ENCODE data around the gene GALNT18. TPM values are rescaled to one million over a fixed set of nuclear protein-coding genes. Genes with fewer than 3 reads are reported as not detected.

GALNT18 gene
- total RNA-seq, 1 donor from 2014 or later, result 76.9 TPM

DNA sequence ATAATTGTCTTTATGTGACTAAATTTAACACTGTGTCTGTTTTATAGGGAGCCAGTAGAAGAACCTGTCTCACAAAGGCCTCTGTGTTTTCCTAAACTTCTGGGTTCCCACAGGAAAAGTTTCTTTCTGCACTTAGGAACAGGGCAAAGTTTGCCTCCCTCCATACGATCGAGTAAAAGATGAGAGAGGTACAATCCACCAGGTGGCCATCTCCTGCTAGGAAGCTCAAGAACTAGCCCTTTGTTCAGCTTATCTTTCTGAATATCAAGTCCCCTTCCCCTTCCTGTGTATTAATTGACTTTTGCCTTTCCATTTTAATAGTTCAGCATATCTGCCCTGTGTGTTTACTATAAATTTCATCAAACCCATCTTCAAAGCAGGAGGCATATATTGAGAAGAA is 286.8 kb downstream of the GALNT18 start:
- TF ChIP-seq, protein P1, sequence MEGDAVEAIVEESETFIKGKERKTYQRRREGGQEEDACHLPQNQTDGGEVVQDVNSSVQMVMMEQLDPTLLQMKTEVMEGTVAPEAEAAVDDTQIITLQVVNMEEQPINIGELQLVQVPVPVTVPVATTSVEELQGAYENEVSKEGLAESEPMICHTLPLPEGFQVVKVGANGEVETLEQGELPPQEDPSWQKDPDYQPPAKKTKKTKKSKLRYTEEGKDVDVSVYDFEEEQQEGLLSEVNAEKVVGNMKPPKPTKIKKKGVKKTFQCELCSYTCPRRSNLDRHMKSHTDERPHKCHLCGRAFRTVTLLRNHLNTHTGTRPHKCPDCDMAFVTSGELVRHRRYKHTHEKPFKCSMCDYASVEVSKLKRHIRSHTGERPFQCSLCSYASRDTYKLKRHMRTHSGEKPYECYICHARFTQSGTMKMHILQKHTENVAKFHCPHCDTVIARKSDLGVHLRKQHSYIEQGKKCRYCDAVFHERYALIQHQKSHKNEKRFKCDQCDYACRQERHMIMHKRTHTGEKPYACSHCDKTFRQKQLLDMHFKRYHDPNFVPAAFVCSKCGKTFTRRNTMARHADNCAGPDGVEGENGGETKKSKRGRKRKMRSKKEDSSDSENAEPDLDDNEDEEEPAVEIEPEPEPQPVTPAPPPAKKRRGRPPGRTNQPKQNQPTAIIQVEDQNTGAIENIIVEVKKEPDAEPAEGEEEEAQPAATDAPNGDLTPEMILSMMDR (IDR thresholded peaks at IDR 0.05; ENCODE audit: partially characterized antibody, unreplicated experiment), result no peak
- no peaks in the 10 kb centered on the region for H3K9me3 Mint-ChIP-seq (ENCODE audit: unreplicated experiment)
- H3K27ac Mint-ChIP-seq (ENCODE audit: unreplicated experiment), result no peak overlapping the region
- H3K4me3 Mint-ChIP-seq (ENCODE audit: unreplicated experiment), result no peak overlapping the region
- H3K4me1 Mint-ChIP-seq (ENCODE audit: low read depth, unreplicated experiment), result no peaks in the 10 kb centered on the region
- peaks cover 3% of the 10 kb centered on the region for H3K27me3 Mint-ChIP-seq (ENCODE audit: unreplicated experiment)
- no peak for DNase-seq
- H3K36me3 Mint-ChIP-seq (ENCODE audit: unreplicated experiment), result peaks cover 18% of the 10 kb centered on the region

DNA sequence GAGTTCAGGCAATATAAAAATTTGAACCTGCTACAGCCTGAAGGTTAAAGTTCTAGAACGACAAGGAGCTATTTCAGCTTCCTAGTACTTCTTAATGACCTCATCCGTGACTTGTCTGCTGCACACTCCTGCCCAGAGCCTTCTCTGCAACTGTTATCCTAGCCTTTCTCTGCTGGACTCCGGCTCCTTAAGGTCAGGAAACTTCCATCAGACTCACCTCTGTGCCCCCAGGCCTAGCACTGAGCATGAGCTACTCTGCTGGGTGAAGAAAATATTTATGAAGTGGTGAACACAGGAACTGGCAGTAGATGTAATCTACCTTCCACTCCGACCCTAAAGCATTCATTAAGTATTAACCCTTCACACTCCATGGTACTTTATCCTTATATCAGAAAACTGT is 287.2 kb downstream of the GALNT18 start:
- H3K4me1 Mint-ChIP-seq (ENCODE audit: low read depth, unreplicated experiment), result no peaks in the 10 kb centered on the region
- peaks cover 3% of the 10 kb centered on the region for H3K27me3 Mint-ChIP-seq (ENCODE audit: unreplicated experiment)
- no peak overlapping the region for H3K4me3 Mint-ChIP-seq (ENCODE audit: unreplicated experiment)
- TF ChIP-seq, protein P1 (IDR thresholded peaks at IDR 0.05; ENCODE audit: partially characterized antibody, unreplicated experiment), result no peak
- no peak for DNase-seq
- H3K9me3 Mint-ChIP-seq (ENCODE audit: unreplicated experiment), result no peaks in the 10 kb centered on the region
- peaks cover 18% of the 10 kb centered on the region for H3K36me3 Mint-ChIP-seq (ENCODE audit: unreplicated experiment)
- H3K27ac Mint-ChIP-seq (ENCODE audit: unreplicated experiment), result no peak overlapping the region

- Mint-ChIP-seq H3K27me3 (ENCODE audit: unreplicated experiment) (peaks cover 3% of the 10 kb centered on the region), H3K4me3 (ENCODE audit: unreplicated experiment) (no peak overlapping the region), H3K4me1 (ENCODE audit: low read depth, unreplicated experiment) (no peaks in the 10 kb centered on the region), H3K36me3 (ENCODE audit: unreplicated experiment) (peaks cover 14% of the 10 kb centered on the region), H3K9me3 (ENCODE audit: unreplicated experiment) (no peaks in the 10 kb centered on the region), H3K27ac (ENCODE audit: unreplicated experiment) (no peak overlapping the region)
- no peak for DNase-seq
- TF ChIP-seq, protein P1 (IDR thresholded peaks at IDR 0.05; ENCODE audit: partially characterized antibody, unreplicated experiment), result no peak
These were observed 289.6 kb downstream of the GALNT18 start for GRCh38 chr11:11332141-11332710.

DNA sequence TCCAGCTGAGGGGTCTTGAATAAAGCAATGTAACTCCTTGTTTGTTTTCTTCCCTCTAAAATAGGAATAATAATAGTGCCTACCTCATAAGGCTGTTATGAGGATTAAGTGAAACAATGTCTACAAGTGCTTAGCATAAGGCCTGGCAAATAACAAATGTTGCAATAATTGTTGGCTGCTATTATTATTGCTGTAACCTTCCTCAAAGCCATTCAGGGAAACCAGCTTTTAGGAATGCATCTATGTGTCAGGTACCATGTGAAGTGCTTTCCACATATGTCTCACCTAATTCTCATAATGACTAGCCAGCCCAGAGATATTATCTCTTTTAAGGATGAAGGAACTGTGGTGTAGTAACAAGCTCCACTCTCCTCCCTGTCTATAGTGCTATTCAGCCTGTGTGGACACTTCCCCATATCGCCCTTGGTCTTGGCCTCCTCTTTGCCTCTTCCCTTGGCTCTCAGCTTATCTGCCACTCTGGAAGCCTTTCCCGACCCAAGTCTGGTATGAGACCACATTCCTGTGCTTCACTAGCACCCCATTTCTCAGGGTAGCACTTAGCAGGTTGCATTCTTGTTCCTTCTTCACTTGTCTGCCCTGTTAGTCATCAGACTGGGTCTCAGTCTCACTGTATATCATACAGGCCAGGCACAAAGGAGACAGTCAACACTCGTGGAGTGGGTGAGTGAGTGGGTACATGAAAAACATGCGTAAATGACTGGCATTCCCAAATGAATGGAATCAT is 292.6 kb downstream of the GALNT18 start:
- H3K36me3 Mint-ChIP-seq (ENCODE audit: unreplicated experiment), result peaks cover 19% of the 10 kb centered on the region
- no peak overlapping the region for H3K27ac Mint-ChIP-seq (ENCODE audit: unreplicated experiment)
- H3K4me1 Mint-ChIP-seq (ENCODE audit: low read depth, unreplicated experiment), result no peaks in the 10 kb centered on the region
- H3K9me3 Mint-ChIP-seq (ENCODE audit: unreplicated experiment), result no peaks in the 10 kb centered on the region
- peaks cover 3% of the 10 kb centered on the region for H3K27me3 Mint-ChIP-seq (ENCODE audit: unreplicated experiment)
- H3K4me3 Mint-ChIP-seq (ENCODE audit: unreplicated experiment), result no peak overlapping the region
- TF ChIP-seq, protein P1 (IDR thresholded peaks at IDR 0.05; ENCODE audit: partially characterized antibody, unreplicated experiment), result no peak
- DNase-seq, result no peak

- H3K27me3 Mint-ChIP-seq (ENCODE audit: unreplicated experiment), result peaks cover 2% of the 10 kb centered on the region
These were observed 297.7 kb downstream of the GALNT18 start for GRCh38 chr11:11324090-11324489.

More at GRCh38 chr11:11324090-11324489, 297.7 kb downstream of the GALNT18 start:
- TF ChIP-seq, protein P1 (IDR thresholded peaks at IDR 0.05; ENCODE audit: partially characterized antibody, unreplicated experiment), result no peak
- Mint-ChIP-seq H3K9me3 (ENCODE audit: unreplicated experiment) (no peaks in the 10 kb centered on the region), H3K4me3 (ENCODE audit: unreplicated experiment) (no peak overlapping the region), H3K4me1 (ENCODE audit: low read depth, unreplicated experiment) (no peaks in the 10 kb centered on the region), H3K27ac (ENCODE audit: unreplicated experiment) (no peak overlapping the region), H3K36me3 (ENCODE audit: unreplicated experiment) (peaks cover 14% of the 10 kb centered on the region)
- no peak for DNase-seq
